DND-41 (cell line): Measurements from ENCODE around the gene AP3M1.

ENCODE experiments used
- ATAC-seq: fragments of 200-7000 bp; cut with Tn5 transposase; 3 replicates; pipeline ENCODE4 v1.9.1; 2021; ENCODE audit warnings: low read depth; ENCODE audit not compliant: insufficient read depth
- DNase-seq: peaks from one replicate; pipeline ENCODE4 v3.0.0-alpha.2; 2020
- H2AFZ ChIP-seq: 2 replicates; pipeline ENCODE4 v1.6.0; 2012; ENCODE audit warnings: low read depth, low read length
- H3K27ac ChIP-seq: 2 replicates; pipeline ENCODE4 v1.5.1; 2012; ENCODE audit warnings: low read length, inconsistent platforms
- H3K27me3 ChIP-seq: fragments of 200-600 bp; sonication (generic); 2 replicates; pipeline ENCODE4 v1.6.0; 2012; ENCODE audit warnings: low read length, mild to moderate bottlenecking, inconsistent platforms; ENCODE audit not compliant: insufficient read depth, poor library complexity
- H3K36me3 ChIP-seq: 2 replicates; pipeline ENCODE4 v1.5.1; 2012; ENCODE audit warnings: low read length, inconsistent platforms; ENCODE audit not compliant: insufficient read depth
- H3K4me1 ChIP-seq: 2 replicates; pipeline ENCODE4 v1.5.1; 2012; ENCODE audit warnings: mild to moderate bottlenecking, low read length; ENCODE audit not compliant: insufficient read depth
- H3K4me2 ChIP-seq: 2 replicates; pipeline ENCODE4 v1.6.0; 2012; ENCODE audit warnings: mild to moderate bottlenecking, moderate library complexity, low read length, inconsistent platforms; ENCODE audit not compliant: insufficient read depth
- H3K4me3 ChIP-seq, 2 experiments: fragments of 200-600 bp in 1 of 2; shearing (Covaris generic) in 1 of 2; 2 replicates each; pipeline ENCODE4 v1.5.1; 2012 to 2016; ENCODE audit warnings: inconsistent platforms in 2 of 2, low read length in 2 of 2, mild to moderate bottlenecking in 2 of 2, low read depth in 1 of 2, moderate library complexity in 1 of 2
- H3K79me2 ChIP-seq: 2 replicates; pipeline ENCODE4 v1.6.0; 2012; ENCODE audit warnings: low read length, inconsistent platforms; ENCODE audit not compliant: insufficient read depth
- H3K9ac ChIP-seq: 2 replicates; pipeline ENCODE4 v1.6.0; 2012; ENCODE audit warnings: low read depth, mild to moderate bottlenecking, inconsistent platforms, low read length, moderate library complexity
- H3K9me3 ChIP-seq: 2 replicates; pipeline ENCODE4 v1.5.1; 2012; ENCODE audit warnings: low read length, moderate library complexity, mild to moderate bottlenecking, inconsistent platforms; ENCODE audit not compliant: insufficient read depth, severe bottlenecking
- H4K20me1 ChIP-seq: 2 replicates; pipeline ENCODE4 v1.6.0; 2012; ENCODE audit warnings: low read length; ENCODE audit not compliant: insufficient read depth
- EZH2 ChIP-seq: IDR thresholded peaks from 3 replicates; pipeline ENCODE4 v1.6.1; 2012; ENCODE audit warnings: borderline replicate concordance, low read depth, mild to moderate bottlenecking, moderate library complexity, low read length, inconsistent platforms; ENCODE audit not compliant: severe bottlenecking
- TF ChIP-seq, protein P1 (sequence below): IDR thresholded peaks from 2 replicates; pipeline ENCODE4 v1.5.1; 2012; ENCODE audit warnings: borderline replicate concordance, low read length, moderate library complexity, mild to moderate bottlenecking; ENCODE audit not compliant: poor library complexity, severe bottlenecking; ENCODE audit errors: extremely low read depth

AP3M1 gene

DNA sequence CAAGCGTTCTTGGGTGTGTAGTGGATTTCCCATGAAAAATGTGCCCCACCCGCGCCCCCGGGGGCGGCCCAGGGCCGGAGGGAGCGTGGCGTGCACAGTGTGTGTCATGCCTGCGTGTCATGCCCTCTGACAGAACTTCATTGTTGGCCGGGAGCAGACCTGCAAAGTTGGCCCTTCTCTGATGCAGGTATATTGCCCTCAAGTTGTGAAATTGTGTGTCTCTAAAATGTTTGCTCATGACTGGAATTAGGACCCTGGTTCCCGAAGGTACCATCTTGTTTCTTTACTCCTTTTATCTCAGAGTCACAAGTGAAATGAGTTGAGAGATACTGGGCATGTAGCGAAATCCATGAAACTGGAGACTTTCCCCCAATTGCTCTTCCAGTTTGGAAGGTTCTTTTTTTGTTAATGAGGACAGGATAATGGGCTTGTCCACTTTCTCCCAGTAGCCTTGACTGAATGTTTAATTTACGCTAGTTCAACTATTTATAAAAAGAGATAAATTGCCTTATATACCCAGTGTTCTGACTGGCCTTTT is 26.6 kb upstream of the AP3M1 start:
- DNase-seq (peak; percentile 29), ATAC-seq (no peak)
- peak overlapping the region; percentile 81 for H3K4me2 ChIP-seq
- peaks cover 56% of the 10 kb centered on the region for H3K79me2 ChIP-seq
- H4K20me1 ChIP-seq, result peaks cover 4% of the 10 kb centered on the region; the same call in 1 of the 2 replicates
- peak overlapping the region; percentile 58 to 89 for H3K4me3 ChIP-seq
- H3K9ac ChIP-seq, result peak overlapping the region; percentile 79
- peaks cover 45% of the 10 kb centered on the region for H3K4me1 ChIP-seq
- H3K36me3 ChIP-seq, result no peaks in the 10 kb centered on the region; the same call in 1 of the 2 replicates
- no peaks in the 10 kb centered on the region for H3K9me3 ChIP-seq
- peak overlapping the region; percentile 85 for H3K27ac ChIP-seq
- peak overlapping the region; percentile 95 for H2AFZ ChIP-seq
- no peaks in the 10 kb centered on the region for H3K27me3 ChIP-seq
- TF ChIP-seq EZH2, result no peak
- TF ChIP-seq, protein P1, sequence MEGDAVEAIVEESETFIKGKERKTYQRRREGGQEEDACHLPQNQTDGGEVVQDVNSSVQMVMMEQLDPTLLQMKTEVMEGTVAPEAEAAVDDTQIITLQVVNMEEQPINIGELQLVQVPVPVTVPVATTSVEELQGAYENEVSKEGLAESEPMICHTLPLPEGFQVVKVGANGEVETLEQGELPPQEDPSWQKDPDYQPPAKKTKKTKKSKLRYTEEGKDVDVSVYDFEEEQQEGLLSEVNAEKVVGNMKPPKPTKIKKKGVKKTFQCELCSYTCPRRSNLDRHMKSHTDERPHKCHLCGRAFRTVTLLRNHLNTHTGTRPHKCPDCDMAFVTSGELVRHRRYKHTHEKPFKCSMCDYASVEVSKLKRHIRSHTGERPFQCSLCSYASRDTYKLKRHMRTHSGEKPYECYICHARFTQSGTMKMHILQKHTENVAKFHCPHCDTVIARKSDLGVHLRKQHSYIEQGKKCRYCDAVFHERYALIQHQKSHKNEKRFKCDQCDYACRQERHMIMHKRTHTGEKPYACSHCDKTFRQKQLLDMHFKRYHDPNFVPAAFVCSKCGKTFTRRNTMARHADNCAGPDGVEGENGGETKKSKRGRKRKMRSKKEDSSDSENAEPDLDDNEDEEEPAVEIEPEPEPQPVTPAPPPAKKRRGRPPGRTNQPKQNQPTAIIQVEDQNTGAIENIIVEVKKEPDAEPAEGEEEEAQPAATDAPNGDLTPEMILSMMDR, result no peak

DNA sequence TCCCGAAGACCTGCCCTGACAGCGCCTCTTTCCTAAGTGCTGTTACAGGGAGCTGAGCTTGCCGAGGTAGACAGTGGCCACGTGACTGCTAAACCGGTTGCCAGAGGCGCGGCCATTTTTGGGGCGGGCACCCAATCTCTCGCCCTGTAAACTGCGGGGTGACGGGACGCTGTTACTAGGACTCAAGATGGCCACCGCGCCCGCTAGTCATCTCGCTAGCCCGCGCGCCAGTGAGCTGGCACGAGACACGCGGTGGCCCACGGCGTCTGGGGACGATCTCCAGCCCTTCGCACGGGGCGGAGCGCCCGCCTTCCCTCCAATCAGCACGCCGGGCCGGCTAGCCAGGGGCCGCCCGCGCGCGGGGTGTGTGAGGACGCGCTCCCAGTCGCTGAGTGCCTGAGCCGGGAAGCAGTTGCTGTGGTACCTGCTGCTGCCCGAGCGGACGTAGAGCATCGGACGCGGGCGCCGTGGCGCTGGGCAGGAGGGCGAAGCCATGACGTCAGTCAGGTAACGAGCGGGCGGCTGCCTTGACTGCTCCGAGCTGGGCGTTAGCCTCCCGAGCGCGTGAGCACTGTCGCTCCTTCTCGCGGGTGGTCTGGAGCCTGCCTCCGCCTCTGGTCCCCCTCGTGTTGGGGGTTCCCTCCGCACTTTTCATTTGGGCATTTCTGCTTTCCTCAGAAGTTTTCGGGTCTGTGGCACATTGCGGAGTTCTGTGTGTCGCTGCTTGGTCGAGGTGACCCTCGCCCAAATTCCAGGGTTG is 25.9 kb upstream of the AP3M1 start:
- ATAC-seq (peak; percentile 95), DNase-seq (peak; percentile 97)
- Histone ChIP-seq H2AFZ (peak overlapping the region; percentile 95), H3K4me2 (peak overlapping the region; percentile 81), H3K4me1 (peaks cover 45% of the 10 kb centered on the region), H4K20me1 (peaks cover 1% of the 10 kb centered on the region; the same call in 1 of the 2 replicates), H3K79me2 (peaks cover 50% of the 10 kb centered on the region), H3K9ac (peak overlapping the region; percentile 79), H3K27me3 (no peaks in the 10 kb centered on the region), H3K9me3 (no peaks in the 10 kb centered on the region), H3K4me3 (peak overlapping the region; percentile 58 to 89), H3K36me3 (no peaks in the 10 kb centered on the region; the same call in 1 of the 2 replicates), H3K27ac (peak overlapping the region; percentile 85)
- TF ChIP-seq EZH2, result no peak
- TF ChIP-seq, protein P1, result peak; percentile 7

DNA sequence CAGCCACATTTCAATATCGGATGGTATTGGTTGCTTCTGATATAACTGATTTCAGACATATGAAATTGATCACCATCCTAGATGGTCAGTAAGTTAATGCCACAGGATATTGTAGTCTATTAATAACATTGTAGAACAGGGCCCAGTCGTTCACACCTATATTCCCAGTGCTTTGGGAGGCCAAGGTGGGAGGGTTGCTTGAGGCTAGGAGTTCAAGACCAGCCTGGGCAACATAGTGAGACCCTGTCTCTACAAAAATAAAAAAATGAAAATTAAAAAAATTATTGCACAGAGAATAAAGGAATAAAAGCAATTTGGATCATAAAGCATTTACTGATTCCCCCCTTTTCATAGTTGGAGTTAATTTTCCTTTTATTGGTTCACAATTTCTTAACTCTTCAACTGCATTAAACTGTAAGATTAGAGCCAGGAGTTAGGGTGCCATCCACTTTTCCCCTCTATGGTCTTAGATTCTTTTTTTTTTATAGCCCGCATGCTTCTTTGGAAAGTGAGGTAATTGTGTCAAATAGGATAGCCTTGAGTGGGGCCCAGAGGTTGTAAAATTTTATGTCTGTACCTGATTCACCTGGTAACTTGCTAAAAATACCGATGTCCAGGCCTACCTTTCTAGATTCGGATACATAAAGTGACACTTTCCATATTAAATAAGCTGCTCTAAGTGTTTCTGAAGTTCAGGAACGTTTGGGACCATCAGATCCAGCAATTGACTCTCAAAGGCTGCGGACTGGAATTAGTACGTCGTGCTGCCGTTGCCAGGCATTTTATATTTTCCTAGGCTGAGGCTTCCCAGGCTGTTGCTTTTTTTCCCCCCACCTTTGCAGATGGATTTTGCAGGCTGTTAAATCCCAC is 25.1 kb upstream of the AP3M1 start:
- H4K20me1 ChIP-seq, result no peaks in the 10 kb centered on the region
- no peaks in the 10 kb centered on the region; the same call in 1 of the 2 replicates for H3K36me3 ChIP-seq
- peak overlapping the region; percentile 79 for H3K9ac ChIP-seq
- peak overlapping the region; percentile 81 for H3K4me2 ChIP-seq
- peak overlapping the region; percentile 85 for H3K27ac ChIP-seq
- H3K27me3 ChIP-seq, result no peaks in the 10 kb centered on the region
- H3K79me2 ChIP-seq, result peaks cover 45% of the 10 kb centered on the region
- TF ChIP-seq EZH2, result no peak
- TF ChIP-seq, protein P1, result no peak
- peaks cover 43% of the 10 kb centered on the region for H3K4me1 ChIP-seq
- ATAC-seq, result no peak
- peak overlapping the region; percentile 95 for H2AFZ ChIP-seq
- no peaks in the 10 kb centered on the region for H3K9me3 ChIP-seq
- H3K4me3 ChIP-seq, result peak overlapping the region; percentile 58 to 89
- DNase-seq, result no peak
